Activated T-helper 1 cell treated with anti-CD3 and anti-CD28 coated beads, Interleukin-12 subunit alpha, Interleukin-12 subunit beta, Interleukin-2, Interleukin-4 antibody, amounts not matched to agents 30 ng/mL and 10 ng/mL and 1 ng/mL, durations not matched to agents 14 hours and 24 hours and 36 hours (primary cell): Measurements from ENCODE around the gene STAT5A. TPM values are rescaled to one million over a fixed set of nuclear protein-coding genes. Genes with fewer than 3 reads are reported as not detected.
A peak's percentile ranks its signal among the peaks of the same experiment; 100 is the strongest.

Experiments used
- DNase-seq: peaks from one replicate; pipeline ENCODE4 v3.0.0; 2021; ENCODE audit warnings: low spot score
- H3K27ac Mint-ChIP-seq: one replicate; pipeline ENCODE4 v1.8.0; 2021; ENCODE audit warnings: mild to moderate bottlenecking, mixed read lengths
- H3K27me3 Mint-ChIP-seq: one replicate; pipeline ENCODE4 v1.8.0; 2022; ENCODE audit warnings: mild to moderate bottlenecking, moderate library complexity, mixed read lengths; ENCODE audit not compliant: insufficient read depth
- H3K36me3 Mint-ChIP-seq: one replicate; pipeline ENCODE4 v1.8.0; 2021; ENCODE audit warnings: low read depth, mixed read lengths
- H3K4me1 Mint-ChIP-seq: one replicate; pipeline ENCODE4 v1.8.0; 2021; ENCODE audit warnings: low read depth, mixed read lengths
- H3K4me3 Mint-ChIP-seq: one replicate; pipeline ENCODE4 v1.8.0; 2021; ENCODE audit warnings: mild to moderate bottlenecking, moderate library complexity, mixed read lengths
- H3K9me3 Mint-ChIP-seq: one replicate; pipeline ENCODE4 v1.8.0; 2021; ENCODE audit warnings: mixed read lengths
- intact Hi-C: fragments of 100-400 bp; cut with micrococcal nuclease; formaldehyde crosslinking; loops from one replicate; pipeline ENCODE4 v1.15.1; 2024
- total RNA-seq: library from RNA; stranded (reverse); gene quantifications from 2 replicates; pipeline ENCODE4 v1.2.3, GENCODE V29; 2022

Gene STAT5A
- total RNA-seq, 1 donor from 2014 or later: 381 TPM

DNA sequence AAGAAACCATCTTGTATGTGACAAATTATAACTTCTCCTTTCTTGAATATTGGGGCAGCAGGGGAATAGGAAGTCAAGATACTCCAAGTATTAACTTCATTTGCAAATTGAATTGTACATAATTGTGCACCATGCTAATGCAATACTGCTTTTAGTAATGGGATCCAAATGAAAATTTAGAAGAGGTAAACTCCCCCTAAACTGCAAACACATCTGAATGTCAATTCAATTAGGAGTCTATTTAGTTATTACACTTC lies 16.6 kb upstream of the STAT5A start:
- no peaks in the 10 kb centered on the region for H3K9me3 Mint-ChIP-seq
- H3K27me3 Mint-ChIP-seq: no peaks in the 10 kb centered on the region
- intact Hi-C loops: loop anchor here (1.0 kb wide), 1 partner anchor 19 kb away; no protein-coding TSS in a partner anchor
- peak overlapping the region; percentile 97 for H3K4me3 Mint-ChIP-seq
- H3K4me1 Mint-ChIP-seq: peaks cover 77% of the 10 kb centered on the region
- peaks cover 42% of the 10 kb centered on the region for H3K36me3 Mint-ChIP-seq
- peak overlapping the region; percentile 92 for H3K27ac Mint-ChIP-seq
- no peak for DNase-seq

DNA sequence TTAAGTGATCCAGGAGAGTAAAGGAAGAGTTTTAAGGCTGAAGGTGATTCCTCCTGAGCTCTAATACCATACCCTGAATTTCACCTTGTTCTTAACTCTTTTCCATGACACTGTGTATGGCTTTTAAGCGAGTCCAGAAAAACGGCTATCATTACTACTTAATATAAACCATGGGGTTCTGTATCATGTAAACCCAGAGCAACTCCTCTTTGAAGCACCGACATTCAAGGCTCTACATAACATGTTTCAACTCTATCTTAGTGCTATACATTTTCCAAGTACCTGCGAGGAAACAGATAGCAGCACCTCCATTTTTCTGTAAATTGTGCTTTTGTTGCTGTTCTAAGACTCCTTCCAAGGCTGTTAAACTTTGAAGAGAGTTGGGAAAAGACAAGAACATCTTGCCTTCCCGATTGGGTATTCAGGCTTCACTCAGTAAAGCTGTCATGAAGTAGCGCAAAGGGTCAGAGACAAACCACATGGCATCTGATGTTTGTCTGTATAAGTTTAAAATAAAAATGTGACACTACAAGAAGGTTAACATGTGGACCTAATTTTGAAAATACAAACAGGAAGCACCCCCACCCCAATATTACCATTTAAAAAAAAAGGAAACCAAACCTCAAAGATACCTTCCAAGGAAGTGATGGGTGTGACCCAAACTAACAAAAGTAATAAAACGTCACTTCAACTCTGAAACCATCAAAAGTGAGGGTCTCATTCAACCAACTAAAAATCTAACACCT lies 16.0 kb upstream of the STAT5A start:
- intact Hi-C loops: no loop called here
- Mint-ChIP-seq H3K4me3 (peak overlapping the region; percentile 97), H3K36me3 (peaks cover 40% of the 10 kb centered on the region), H3K27ac (peak overlapping the region; percentile 92), H3K4me1 (peaks cover 75% of the 10 kb centered on the region), H3K9me3 (no peaks in the 10 kb centered on the region), H3K27me3 (no peaks in the 10 kb centered on the region)
- no peak for DNase-seq

- Mint-ChIP-seq H3K27me3 (no peaks in the 10 kb centered on the region), H3K27ac (peak overlapping the region; percentile 92), H3K4me3 (peak overlapping the region; percentile 97), H3K36me3 (peaks cover 44% of the 10 kb centered on the region), H3K9me3 (no peaks in the 10 kb centered on the region), H3K4me1 (peaks cover 74% of the 10 kb centered on the region)
- intact Hi-C loops: no loop called here
- no peak for DNase-seq
Observed at GRCh38 chr17:42273474-42274252, 14.6 kb upstream of the STAT5A start.

DNA sequence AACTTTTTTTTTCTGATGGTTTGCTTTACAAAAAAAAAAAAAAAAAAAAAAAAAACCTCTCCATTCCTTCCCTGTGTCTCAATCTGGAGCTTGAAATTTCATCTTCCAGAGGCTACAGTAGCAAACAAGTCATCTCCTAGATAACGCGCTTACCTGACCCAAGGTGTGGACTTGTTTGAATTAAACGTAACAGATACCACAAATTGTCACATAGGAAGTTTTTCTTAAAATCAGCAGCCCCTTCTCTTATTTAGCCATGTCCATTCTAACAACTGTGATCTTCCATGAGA lies 14.1 kb upstream of the STAT5A start:
- peak overlapping the region; percentile 93 for H3K27ac Mint-ChIP-seq
- peaks cover 69% of the 10 kb centered on the region for H3K4me1 Mint-ChIP-seq

DNA sequence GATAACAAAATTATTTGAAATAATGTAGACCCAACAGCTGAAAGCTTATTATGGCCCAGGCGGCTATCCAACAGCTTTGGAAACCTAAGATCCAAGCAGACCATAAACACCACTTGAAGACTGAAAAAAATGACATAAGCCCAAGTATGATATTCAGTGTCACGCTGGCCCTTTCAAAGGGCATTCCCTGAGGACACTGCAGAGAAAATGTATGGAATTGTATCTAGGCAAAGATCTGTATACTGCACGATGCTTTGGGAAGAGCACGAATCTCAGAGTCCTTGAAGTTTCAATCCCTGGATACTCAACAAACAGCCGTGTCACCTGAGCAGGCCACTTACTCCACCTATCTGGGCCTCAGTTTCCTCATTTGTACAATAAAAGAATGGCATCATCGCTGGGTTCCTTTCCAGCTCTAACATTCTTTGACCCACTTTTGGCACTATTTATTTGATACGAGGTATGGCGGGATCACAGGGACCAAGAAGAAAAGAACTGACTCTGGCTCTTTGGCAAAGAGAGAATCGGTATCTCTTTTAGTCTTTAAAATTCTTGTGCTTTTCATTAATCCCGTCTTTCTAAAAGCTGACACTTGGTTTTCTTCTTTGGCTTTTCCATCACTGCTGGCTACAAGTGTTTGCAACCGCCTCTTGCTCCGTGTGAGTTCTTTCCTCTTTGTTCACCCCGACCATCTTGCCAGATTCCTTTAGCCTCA lies 13.3 kb upstream of the STAT5A start:
- intact Hi-C loops: loop anchor here (1.0 kb wide), 1 partner anchor 14 kb away; no protein-coding TSS in a partner anchor
- Mint-ChIP-seq H3K27me3 (no peaks in the 10 kb centered on the region), H3K27ac (peak overlapping the region; percentile 93), H3K4me1 (peaks cover 61% of the 10 kb centered on the region), H3K9me3 (no peaks in the 10 kb centered on the region), H3K36me3 (peaks cover 42% of the 10 kb centered on the region), H3K4me3 (peak overlapping the region; percentile 97)
- no peak for DNase-seq

More for the DNA sequence above, 14.1 kb upstream of the STAT5A start:
- H3K27me3 Mint-ChIP-seq: no peaks in the 10 kb centered on the region
- intact Hi-C loops: no loop called here
- no peak for DNase-seq
- H3K9me3 Mint-ChIP-seq: no peaks in the 10 kb centered on the region
- peak overlapping the region; percentile 97 for H3K4me3 Mint-ChIP-seq
- peaks cover 44% of the 10 kb centered on the region for H3K36me3 Mint-ChIP-seq

DNA sequence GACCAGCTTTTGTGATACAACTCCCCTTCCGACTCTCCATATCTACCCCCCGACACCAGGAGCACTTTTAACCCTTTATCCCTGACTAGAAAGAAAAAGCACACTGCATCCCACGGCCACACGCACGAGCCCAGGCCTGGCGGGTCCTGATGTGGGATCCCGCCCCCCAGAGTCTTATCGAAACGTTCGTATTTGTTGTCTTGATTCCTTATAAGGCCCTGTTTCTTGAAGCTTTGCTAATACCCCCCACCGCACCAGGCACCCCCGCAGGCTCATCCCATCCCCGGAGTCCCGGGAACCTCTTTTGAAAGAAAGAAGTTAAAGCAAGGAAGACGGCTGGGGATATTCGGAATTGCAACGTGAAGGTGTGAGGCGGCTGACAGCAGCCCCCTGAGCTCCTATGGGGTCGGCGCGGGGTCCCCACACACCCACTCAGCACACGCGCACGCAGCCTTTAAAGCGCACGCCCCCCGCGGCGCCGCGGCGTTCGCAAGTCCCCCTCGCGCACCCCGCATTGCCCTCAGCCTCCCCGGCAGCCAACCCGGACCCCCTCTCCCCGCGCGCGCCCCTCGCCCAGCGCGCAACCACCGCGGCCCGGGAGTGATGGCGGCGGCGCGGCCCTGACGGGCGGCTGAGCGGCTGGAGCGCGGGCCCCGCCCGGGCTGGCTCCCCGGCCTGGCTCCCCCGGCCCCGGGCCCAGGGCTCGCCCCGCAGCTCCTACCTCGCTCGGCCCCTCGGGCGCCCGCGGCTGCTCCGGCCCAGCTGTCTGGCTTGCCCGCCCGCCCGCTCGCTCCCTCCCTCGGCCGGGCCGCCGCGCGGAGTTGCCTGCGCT lies 12.6 kb upstream of the STAT5A start:
- Mint-ChIP-seq H3K9me3 (no peaks in the 10 kb centered on the region), H3K4me1 (peaks cover 53% of the 10 kb centered on the region), H3K27ac (peak overlapping the region; percentile 93), H3K36me3 (peaks cover 41% of the 10 kb centered on the region), H3K27me3 (no peaks in the 10 kb centered on the region), H3K4me3 (peak overlapping the region; percentile 97)
- DNase-seq: no peak
- intact Hi-C loops: loop anchor here (1.0 kb wide), 1 partner anchor 14 kb away; no protein-coding TSS in a partner anchor

DNA sequence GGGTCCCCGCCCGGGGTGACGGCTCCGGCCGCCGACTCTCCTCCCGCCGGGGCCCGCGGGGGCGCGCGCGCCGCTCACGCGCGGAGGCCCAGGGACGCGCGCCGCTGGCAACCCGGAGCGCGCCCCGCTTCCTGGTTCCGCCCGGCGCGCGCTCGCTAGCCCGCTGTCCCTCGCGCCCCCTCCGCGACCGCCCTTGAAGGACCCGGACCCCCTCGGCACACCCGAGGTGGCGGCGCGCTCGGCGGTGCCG lies 12.0 kb upstream of the STAT5A start, which contains the start of gene STAT5B:
TSS of gene STAT5B (minus strand) at position 33 of the 250 bp plus-strand sequence. CDS start 44,264 bp downstream, outside the sequence.
- Mint-ChIP-seq H3K27ac (peak within 1 kb of the TSS; percentile 94), H3K36me3 (peaks cover 40% of the 10 kb centered on the region), H3K9me3 (no peaks in the 10 kb centered on the region), H3K27me3 (no peaks in the 10 kb centered on the region), H3K4me1 (peaks cover 48% of the 10 kb centered on the region), H3K4me3 (peak within 1 kb of the TSS; percentile 97)
- DNase-seq: peak; percentile 70
- intact Hi-C loops: no loop called here

DNA sequence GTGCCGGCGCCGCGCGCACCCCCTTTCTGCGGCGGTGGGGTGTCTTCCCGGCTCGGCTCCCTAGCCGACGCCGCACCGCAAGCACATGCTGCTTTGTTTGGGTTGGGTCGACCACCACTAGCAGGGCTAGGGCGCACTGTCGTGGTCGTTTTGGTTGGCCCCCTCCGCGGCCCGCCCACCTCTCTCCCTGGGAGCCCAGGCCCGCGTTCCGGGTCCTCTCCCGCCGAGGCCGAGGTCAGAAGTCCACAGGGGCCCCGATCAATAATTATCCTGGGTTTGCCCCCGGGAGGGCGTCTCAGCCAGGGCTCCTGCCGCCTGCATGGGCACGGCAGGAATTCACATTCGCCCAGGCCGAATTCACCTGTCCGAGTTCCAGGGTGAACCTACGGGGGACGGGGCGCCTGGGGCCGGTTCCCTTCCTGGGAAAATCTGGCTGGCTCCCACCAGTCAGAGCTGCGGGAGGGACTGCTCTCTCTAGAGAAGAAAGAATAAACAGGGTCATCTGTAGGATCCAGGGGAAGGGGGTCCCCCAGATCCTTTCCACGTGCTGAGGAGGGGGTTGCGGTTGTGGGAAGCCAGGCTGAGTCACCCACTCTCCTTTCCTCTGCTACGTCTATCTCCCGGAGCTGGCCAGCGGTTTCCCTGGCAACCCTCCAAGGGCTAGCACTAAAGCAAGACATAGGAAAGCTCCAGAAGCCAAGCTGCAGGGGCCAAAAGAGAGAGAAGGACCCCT lies 11.5 kb upstream of the STAT5A start:
- Mint-ChIP-seq H3K9me3 (no peaks in the 10 kb centered on the region), H3K27me3 (no peaks in the 10 kb centered on the region), H3K4me1 (peaks cover 43% of the 10 kb centered on the region), H3K27ac (peak overlapping the region; percentile 94), H3K36me3 (peaks cover 36% of the 10 kb centered on the region), H3K4me3 (peak overlapping the region; percentile 88)
- no peak for DNase-seq
- intact Hi-C loops: loop anchor here (1.0 kb wide), 1 partner anchor 7 kb away; no protein-coding TSS in a partner anchor

GRCh38 chr17:42277342-42277712 lies 11.0 kb upstream of the STAT5A start:
- peaks cover 32% of the 10 kb centered on the region for H3K36me3 Mint-ChIP-seq
- DNase-seq: no peak
- H3K4me1 Mint-ChIP-seq: peaks cover 38% of the 10 kb centered on the region
- no peaks in the 10 kb centered on the region for H3K27me3 Mint-ChIP-seq
- H3K4me3 Mint-ChIP-seq: peak overlapping the region; percentile 88
- H3K9me3 Mint-ChIP-seq: no peaks in the 10 kb centered on the region
- intact Hi-C loops: loop anchor here (1.0 kb wide), 1 partner anchor 8 kb away; no protein-coding TSS in a partner anchor
- peak overlapping the region; percentile 94 for H3K27ac Mint-ChIP-seq

DNA sequence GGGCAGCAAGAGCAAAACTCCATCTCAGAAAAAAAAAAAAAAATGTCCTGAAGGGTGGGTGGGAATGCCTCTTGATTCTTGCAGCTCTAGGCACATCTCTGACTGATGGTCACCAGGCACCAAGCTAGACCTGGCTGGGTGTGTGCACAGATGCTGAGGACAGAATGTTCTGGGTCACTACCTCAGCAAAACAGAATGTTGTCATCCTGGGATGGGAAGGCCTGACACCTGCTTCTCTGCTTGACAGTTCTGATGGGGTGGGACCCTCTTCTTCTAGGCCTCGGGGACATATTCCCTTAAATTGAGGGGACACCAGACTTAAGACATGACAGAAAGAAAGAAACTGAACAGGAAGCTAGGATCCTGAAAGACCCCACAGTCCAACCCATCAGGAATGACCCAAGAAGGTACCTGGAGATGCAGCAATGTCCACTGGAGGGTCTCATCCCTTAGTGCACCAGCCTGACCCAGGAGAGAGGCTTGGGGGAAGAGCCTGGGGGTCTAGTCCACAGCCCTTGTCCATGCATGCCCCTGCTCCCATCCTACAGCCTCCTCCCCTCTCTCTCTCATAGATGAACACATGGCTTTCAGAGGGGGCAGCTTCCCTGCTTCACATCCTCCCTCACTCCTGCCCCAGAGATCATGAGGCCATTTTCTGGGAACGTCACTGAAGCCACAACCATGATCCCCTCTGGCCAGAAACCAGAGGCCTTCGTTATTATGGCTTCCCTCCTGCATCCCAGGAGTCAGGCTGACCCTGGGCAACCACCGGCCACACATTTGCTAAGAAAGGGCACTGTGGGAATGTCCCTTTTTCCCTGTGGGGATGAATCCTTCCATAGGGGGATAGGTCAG lies 8.3 kb upstream of the STAT5A start:
- Mint-ChIP-seq H3K27ac (peak overlapping the region; percentile 34), H3K4me1 (peaks cover 32% of the 10 kb centered on the region), H3K4me3 (no peak overlapping the region), H3K27me3 (no peaks in the 10 kb centered on the region), H3K36me3 (peaks cover 22% of the 10 kb centered on the region), H3K9me3 (no peaks in the 10 kb centered on the region)
- intact Hi-C loops: loop anchor here (10.0 kb wide), 1 partner anchor 685 kb away; the partner anchor contains the start of gene AARSD1
- DNase-seq: no peak

DNA sequence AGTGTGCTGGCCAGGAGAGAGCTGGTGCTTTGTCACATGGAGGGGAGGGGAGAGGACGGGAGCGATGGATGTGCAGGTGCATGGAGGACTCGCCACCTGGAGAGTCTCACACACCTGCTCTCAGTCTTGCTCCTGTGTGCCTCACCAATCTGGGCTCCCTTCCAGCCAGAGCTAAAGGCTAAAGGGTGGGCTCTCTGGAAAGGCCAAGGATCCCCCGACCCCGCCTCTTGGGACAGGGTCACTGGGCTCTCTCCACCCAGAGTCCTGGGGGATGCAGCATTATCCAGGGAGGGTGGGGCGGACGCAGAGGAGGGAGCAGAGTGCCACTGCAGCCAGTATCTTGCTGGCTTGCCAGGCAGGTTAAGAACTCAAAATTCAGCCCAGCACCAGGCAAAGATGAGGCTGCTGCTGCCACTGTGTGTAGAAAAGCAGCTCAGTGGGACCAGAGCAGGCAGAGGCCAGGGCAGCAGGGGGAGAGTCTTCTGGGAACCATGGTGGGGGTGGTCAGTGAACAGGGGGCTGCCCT lies 6.7 kb upstream of the STAT5A start:
- no peaks in the 10 kb centered on the region for H3K27me3 Mint-ChIP-seq
- no peak for DNase-seq
- H3K9me3 Mint-ChIP-seq: no peaks in the 10 kb centered on the region
- H3K4me1 Mint-ChIP-seq: peaks cover 44% of the 10 kb centered on the region
- H3K27ac Mint-ChIP-seq: no peak overlapping the region
- no peak overlapping the region for H3K4me3 Mint-ChIP-seq
- peaks cover 19% of the 10 kb centered on the region for H3K36me3 Mint-ChIP-seq
- intact Hi-C loops: loop anchor here (10.0 kb wide), 1 partner anchor 683 kb away; the partner anchor contains the start of gene AARSD1
